Osteoblast (primary cell): ENCODE data around the gene ZPBP2. TPM values are rescaled to one million over a fixed set of nuclear protein-coding genes. Genes with fewer than 3 reads are reported as not detected.

ENCODE experiments used
- DNase-seq: peaks from one replicate; pipeline ENCODE4 v3.0.0; 2011; ENCODE audit warnings: low spot score, mixed read lengths; ENCODE audit not compliant: insufficient read length; ENCODE audit errors: missing footprints
- H2AFZ ChIP-seq: 2 replicates; pipeline ENCODE4 v1.6.0; 2011; ENCODE audit warnings: mild to moderate bottlenecking, low read length
- H3K27ac ChIP-seq: 2 replicates; pipeline ENCODE4 v1.5.1; 2011; ENCODE audit warnings: mild to moderate bottlenecking, low read depth, low read length, moderate library complexity
- H3K27me3 ChIP-seq: 2 replicates; pipeline ENCODE4 v1.6.0; 2012; ENCODE audit warnings: mild to moderate bottlenecking, control low read depth, inconsistent platforms, low read length, moderate library complexity; ENCODE audit not compliant: insufficient read depth
- H3K36me3 ChIP-seq: 2 replicates; pipeline ENCODE4 v1.5.1; 2011; ENCODE audit warnings: mild to moderate bottlenecking, low read length, control low read depth, moderate library complexity; ENCODE audit not compliant: insufficient read depth
- H3K4me1 ChIP-seq: 2 replicates; pipeline ENCODE4 v1.5.1; 2011; ENCODE audit warnings: mild to moderate bottlenecking, low read length, control low read depth, moderate library complexity; ENCODE audit not compliant: insufficient read depth
- H3K4me2 ChIP-seq: 2 replicates; pipeline ENCODE4 v1.6.0; 2011; ENCODE audit warnings: mild to moderate bottlenecking, low read length; ENCODE audit not compliant: insufficient read depth
- H3K4me3 ChIP-seq: fragments of 200-600 bp; sonication (generic); 3 replicates; pipeline ENCODE4 v1.5.1; 2012; ENCODE audit warnings: mild to moderate bottlenecking, low read length, inconsistent platforms; ENCODE audit not compliant: insufficient read depth
- H3K79me2 ChIP-seq: 2 replicates; pipeline ENCODE4 v1.6.0; 2012; ENCODE audit warnings: mild to moderate bottlenecking, low read length, control low read depth, inconsistent platforms; ENCODE audit not compliant: insufficient read depth
- H3K9me3 ChIP-seq: 2 replicates; pipeline ENCODE4 v1.5.1; 2011; ENCODE audit warnings: low read depth, low read length, control low read depth
- H4K20me1 ChIP-seq: 2 replicates; pipeline ENCODE4 v1.6.0; 2012; ENCODE audit warnings: mild to moderate bottlenecking, low read length, control low read depth; ENCODE audit not compliant: insufficient read depth
- total RNA-seq: library from RNA; depleted of rRNA; stranded (reverse); fragments of >200 nt; gene quantifications from 2 replicates; pipeline ENCODE4 v1.2.3, GENCODE V29; 2012
- TF ChIP-seq, protein P1 (sequence below): IDR thresholded peaks from 2 replicates; pipeline ENCODE4 v1.5.1; 2011; ENCODE audit warnings: mild to moderate bottlenecking, low read depth, low read length, moderate library complexity; ENCODE audit errors: extremely low read depth

Gene ZPBP2
- total RNA-seq, 1 donor = not detected

- Histone ChIP-seq H3K36me3 (peaks cover 49% of the 10 kb centered on the region), H3K4me3 (no peak overlapping the region), H4K20me1 (peaks cover 55% of the 10 kb centered on the region), H3K27me3 (no peaks in the 10 kb centered on the region), H3K4me1 (peaks cover 38% of the 10 kb centered on the region), H3K4me2 (no peak overlapping the region), H3K27ac (peak overlapping the region; percentile 97), H3K9me3 (no peaks in the 10 kb centered on the region), H3K79me2 (peaks cover 52% of the 10 kb centered on the region), H2AFZ (no peak overlapping the region)
- TF ChIP-seq, protein P1, sequence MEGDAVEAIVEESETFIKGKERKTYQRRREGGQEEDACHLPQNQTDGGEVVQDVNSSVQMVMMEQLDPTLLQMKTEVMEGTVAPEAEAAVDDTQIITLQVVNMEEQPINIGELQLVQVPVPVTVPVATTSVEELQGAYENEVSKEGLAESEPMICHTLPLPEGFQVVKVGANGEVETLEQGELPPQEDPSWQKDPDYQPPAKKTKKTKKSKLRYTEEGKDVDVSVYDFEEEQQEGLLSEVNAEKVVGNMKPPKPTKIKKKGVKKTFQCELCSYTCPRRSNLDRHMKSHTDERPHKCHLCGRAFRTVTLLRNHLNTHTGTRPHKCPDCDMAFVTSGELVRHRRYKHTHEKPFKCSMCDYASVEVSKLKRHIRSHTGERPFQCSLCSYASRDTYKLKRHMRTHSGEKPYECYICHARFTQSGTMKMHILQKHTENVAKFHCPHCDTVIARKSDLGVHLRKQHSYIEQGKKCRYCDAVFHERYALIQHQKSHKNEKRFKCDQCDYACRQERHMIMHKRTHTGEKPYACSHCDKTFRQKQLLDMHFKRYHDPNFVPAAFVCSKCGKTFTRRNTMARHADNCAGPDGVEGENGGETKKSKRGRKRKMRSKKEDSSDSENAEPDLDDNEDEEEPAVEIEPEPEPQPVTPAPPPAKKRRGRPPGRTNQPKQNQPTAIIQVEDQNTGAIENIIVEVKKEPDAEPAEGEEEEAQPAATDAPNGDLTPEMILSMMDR = no peak
- no peak for DNase-seq
These were observed 55.2 kb downstream of the ZPBP2 start for GRCh38 chr17:39923230-39923629.

DNA sequence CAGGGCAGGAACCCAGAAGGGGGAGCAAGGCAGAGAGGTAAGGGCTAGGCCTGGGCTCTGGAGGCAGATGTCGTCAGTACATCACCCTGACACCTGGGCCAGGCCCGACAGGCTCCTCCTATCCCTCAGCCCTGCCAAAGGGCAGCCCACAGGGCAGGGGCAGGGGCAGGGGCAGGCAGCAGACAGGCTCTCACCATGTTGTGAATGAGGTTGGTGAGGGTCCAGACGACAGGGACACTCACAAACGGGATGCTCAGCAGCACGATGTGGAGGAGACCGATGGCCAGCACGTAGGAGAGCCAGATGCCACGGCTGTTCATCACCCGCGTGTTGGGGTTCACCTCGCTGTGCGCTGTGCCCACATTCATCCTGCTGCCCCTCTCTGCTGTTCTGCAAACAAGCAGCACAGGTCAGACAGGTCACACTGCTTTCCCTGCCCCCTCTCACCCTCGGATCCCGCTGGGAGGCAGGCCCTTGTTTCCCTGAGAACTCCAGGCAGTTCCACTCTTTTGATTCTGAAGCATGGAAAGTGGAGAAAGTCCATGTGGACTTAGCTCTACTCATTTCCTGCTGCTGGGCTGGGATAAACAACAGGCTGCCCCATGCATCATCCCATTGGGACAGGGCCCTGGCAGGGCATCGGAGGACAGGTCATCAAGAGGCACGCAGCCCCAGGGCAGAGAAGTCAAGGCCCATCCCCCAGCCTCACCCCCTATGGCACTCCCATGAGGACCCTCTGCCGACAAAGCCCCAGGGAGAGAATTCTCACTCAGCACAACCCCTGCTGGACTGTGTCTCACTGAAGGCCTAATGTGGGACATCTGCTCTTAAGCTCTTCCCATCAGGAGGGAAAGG lies 56.1 kb downstream of the ZPBP2 start:
- DNase-seq = peak; percentile 90
- TF ChIP-seq, protein P1 = peak; percentile 30
- peak overlapping the region; percentile 29 for H3K4me2 ChIP-seq
- H3K36me3 ChIP-seq = peaks cover 47% of the 10 kb centered on the region
- no peaks in the 10 kb centered on the region for H3K27me3 ChIP-seq
- H2AFZ ChIP-seq = no peak overlapping the region
- H3K27ac ChIP-seq = peak overlapping the region; percentile 97
- H3K4me1 ChIP-seq = peaks cover 46% of the 10 kb centered on the region
- H3K9me3 ChIP-seq = no peaks in the 10 kb centered on the region
- H3K79me2 ChIP-seq = peaks cover 52% of the 10 kb centered on the region
- H3K4me3 ChIP-seq = no peak overlapping the region
- peaks cover 55% of the 10 kb centered on the region for H4K20me1 ChIP-seq

GRCh38 chr17:39924691-39925055 lies 56.7 kb downstream of the ZPBP2 start:
- peak overlapping the region; percentile 97 for H3K27ac ChIP-seq
- peaks cover 56% of the 10 kb centered on the region for H4K20me1 ChIP-seq
- H3K27me3 ChIP-seq = no peaks in the 10 kb centered on the region
- peaks cover 41% of the 10 kb centered on the region for H3K36me3 ChIP-seq
- no peak overlapping the region for H2AFZ ChIP-seq
- H3K4me1 ChIP-seq = peaks cover 51% of the 10 kb centered on the region
- no peak overlapping the region for H3K4me3 ChIP-seq
- TF ChIP-seq, protein P1 = no peak
- peak overlapping the region; percentile 29 for H3K4me2 ChIP-seq
- peak; percentile 77 for DNase-seq
- peaks cover 52% of the 10 kb centered on the region for H3K79me2 ChIP-seq
- H3K9me3 ChIP-seq = no peaks in the 10 kb centered on the region
